ENCODE results near the gene SDF4. TPM values are rescaled to one million over a fixed set of nuclear protein-coding genes. Genes with fewer than 3 reads are reported as not detected.

Gene SDF4
- total and polyA plus RNA-seq, 2 of the 13 experiments (the other 11 are each of a cell fraction or from before 2014, with no cell fraction given) = 80.8 to 107 TPM

- 0 out of 2 replicates have a peak, but pooled peaks have one; percentile 41 for TF ChIP-seq ZNF691 (CRISPR knock-in tag; IDR thresholded peaks at IDR 0.05; ENCODE audit: borderline replicate concordance, low read depth)
- peak; percentile 66 for TF ChIP-seq ZMAT3 (CRISPR knock-in tag; conservative IDR thresholded peaks at IDR 0.05)
- TF ChIP-seq ZBED4 (CRISPR knock-in tag; IDR thresholded peaks at IDR 0.05; ENCODE audit: borderline replicate concordance) = peak; percentile 54; the same call in 1 of the 2 replicates
- no peak for TF ChIP-seq ZSCAN9 (CRISPR knock-in tag; IDR thresholded peaks at IDR 0.05; ENCODE audit: borderline replicate concordance)
- TF ChIP-seq MAFG (CRISPR knock-in tag; IDR thresholded peaks at IDR 0.05) = no peak
- TF ChIP-seq MIER3 (CRISPR knock-in tag; IDR thresholded peaks at IDR 0.05; ENCODE audit: borderline replicate concordance) = no peak
- TF ChIP-seq ZNF44 (CRISPR knock-in tag; IDR thresholded peaks at IDR 0.05) = no peak
- peak; percentile 56; the same call in 1 of the 2 replicates for TF ChIP-seq GMEB1 (CRISPR knock-in tag; IDR thresholded peaks at IDR 0.05; ENCODE audit: borderline replicate concordance)
- no peak for TF ChIP-seq HDAC6 (IDR thresholded peaks at IDR 0.05; ENCODE audit: low read depth, low read length)
- no peak for TF ChIP-seq KAT8 (CRISPR knock-in tag; IDR thresholded peaks at IDR 0.05)
- no peak for TF ChIP-seq BATF2 (CRISPR knock-in tag; IDR thresholded peaks at IDR 0.05)
- TF ChIP-seq IRF1 (CRISPR knock-in tag; IDR thresholded peaks at IDR 0.05; ENCODE audit: low read depth) = no peak
- TF ChIP-seq ZBTB2 (CRISPR knock-in tag; IDR thresholded peaks at IDR 0.05; ENCODE audit: low read depth) = 0 out of 2 replicates have a peak, but pooled peaks have one; percentile 19
- no peak for TF ChIP-seq KLF13 (CRISPR knock-in tag; IDR thresholded peaks at IDR 0.05)
- TF ChIP-seq ZNF562 (CRISPR knock-in tag; IDR thresholded peaks at IDR 0.05; ENCODE audit: borderline replicate concordance) = no peak
- TF ChIP-seq TIGD3 (CRISPR knock-in tag; IDR thresholded peaks at IDR 0.05; ENCODE audit: borderline replicate concordance) = no peak
- TF ChIP-seq HOXA5 (CRISPR knock-in tag; IDR thresholded peaks at IDR 0.05) = no peak
Measured at GRCh38 chr1:1239614-1240347, 8.0 kb upstream of the SDF4 start (continued).
